ENCODE measurements around the gene FMOD.
A peak's percentile ranks its signal among the peaks of the same experiment; 100 is the strongest.

The FMOD gene

GRCh38 chr1:203351037-203351625 is at the start of gene FMOD:
Gene FMOD (minus strand): TSS chr1:203351122. CDS start chr1:203348270, 2,852 bp downstream.
- peak; percentile 90 for DNase-seq

GRCh38 chr1:203396595-203397194 is 45.8 kb upstream of the FMOD start:
- DNase-seq: no peak

- DNase-seq: no peak
Observed at GRCh38 chr1:203395751-203396150, 44.8 kb upstream of the FMOD start.

GRCh38 chr1:203390298-203390697 is 39.4 kb upstream of the FMOD start:
- no peak for DNase-seq

- no peak for DNase-seq
Observed at GRCh38 chr1:203388683-203389082, 37.8 kb upstream of the FMOD start.

GRCh38 chr1:203382026-203382425 is 31.1 kb upstream of the FMOD start:
- no peak for DNase-seq

GRCh38 chr1:203381151-203381751 is 30.3 kb upstream of the FMOD start:
- DNase-seq: no peak

- DNase-seq: no peak
Observed at GRCh38 chr1:203380420-203381150, 29.7 kb upstream of the FMOD start.

- DNase-seq: no peak
Observed at GRCh38 chr1:203379825-203380224, 28.9 kb upstream of the FMOD start.

GRCh38 chr1:203378556-203379245 is 27.8 kb upstream of the FMOD start:
- no peak for DNase-seq

GRCh38 chr1:203373991-203374390 is 23.1 kb upstream of the FMOD start:
- DNase-seq: no peak

- no peak for DNase-seq
Observed at GRCh38 chr1:203373002-203373401, 22.1 kb upstream of the FMOD start.

- DNase-seq: no peak
Observed at GRCh38 chr1:203371288-203371687, 20.4 kb upstream of the FMOD start.

GRCh38 chr1:203369666-203370065 is 18.7 kb upstream of the FMOD start:
- no peak for DNase-seq

GRCh38 chr1:203368624-203369451 is 17.9 kb upstream of the FMOD start:
- no peak for DNase-seq

GRCh38 chr1:203367057-203367456 is 16.1 kb upstream of the FMOD start:
- peak; percentile 61 for DNase-seq

GRCh38 chr1:203366476-203366875 is 15.6 kb upstream of the FMOD start:
- no peak for DNase-seq

GRCh38 chr1:203364806-203365205 is 13.9 kb upstream of the FMOD start:
- DNase-seq: no peak

- no peak for DNase-seq
Observed at GRCh38 chr1:203364094-203364801, 13.3 kb upstream of the FMOD start.

- no peak for DNase-seq
Observed at GRCh38 chr1:203362720-203363025, 11.8 kb upstream of the FMOD start.

GRCh38 chr1:203361945-203362719 is 11.2 kb upstream of the FMOD start:
- DNase-seq: no peak

Data from femur (tissue), 1 donor.